Inferior parietal cortex (tissue), 1 donor: ENCODE data around the gene L1CAM.
"Not testable (repeated sequence)": the region's sequence is repeated elsewhere in the genome, so short reads cannot be mapped to it uniquely, and the experiment has no call there.

Source experiments
- DNase-seq: peaks from one replicate; pipeline ENCODE4 v3.0.0-alpha.2; 2016; ENCODE audit errors: extremely low spot score

The L1CAM gene

GRCh38 chrX:153828723-153829548 lies 57.0 kb downstream of the L1CAM start:
- DNase-seq = no peak

DNA sequence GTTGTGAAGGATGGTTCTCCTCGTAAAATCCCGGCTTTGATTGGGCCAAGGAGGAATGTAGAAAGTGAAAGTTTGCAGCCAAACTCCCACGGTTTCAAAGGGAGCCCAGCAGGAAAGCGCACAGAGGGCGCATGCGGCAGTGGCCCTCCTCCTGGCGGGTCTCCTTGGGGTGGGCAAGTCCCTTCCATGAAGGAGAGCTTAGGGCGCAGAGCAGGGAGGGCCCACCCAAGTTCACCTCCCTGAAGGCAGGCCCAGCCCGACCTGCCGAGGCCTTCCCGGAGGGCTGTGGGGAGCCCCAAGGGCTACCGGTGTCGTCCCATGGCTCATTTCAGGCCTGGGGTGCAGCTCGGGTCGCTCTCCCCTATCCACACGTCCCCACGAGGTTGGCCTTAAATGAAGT lies 57.7 kb downstream of the L1CAM start:
- no peak for DNase-seq

GRCh38 chrX:153827903-153828302 lies 58.1 kb downstream of the L1CAM start:
- no peak for DNase-seq

- DNase-seq = no peak
Measured at GRCh38 chrX:153827016-153827415, 59.0 kb downstream of the L1CAM start.

GRCh38 chrX:153825042-153825441 lies 60.9 kb downstream of the L1CAM start:
- no peak for DNase-seq

- no peak for DNase-seq
Measured at GRCh38 chrX:153824348-153824747, 61.6 kb downstream of the L1CAM start.

DNA sequence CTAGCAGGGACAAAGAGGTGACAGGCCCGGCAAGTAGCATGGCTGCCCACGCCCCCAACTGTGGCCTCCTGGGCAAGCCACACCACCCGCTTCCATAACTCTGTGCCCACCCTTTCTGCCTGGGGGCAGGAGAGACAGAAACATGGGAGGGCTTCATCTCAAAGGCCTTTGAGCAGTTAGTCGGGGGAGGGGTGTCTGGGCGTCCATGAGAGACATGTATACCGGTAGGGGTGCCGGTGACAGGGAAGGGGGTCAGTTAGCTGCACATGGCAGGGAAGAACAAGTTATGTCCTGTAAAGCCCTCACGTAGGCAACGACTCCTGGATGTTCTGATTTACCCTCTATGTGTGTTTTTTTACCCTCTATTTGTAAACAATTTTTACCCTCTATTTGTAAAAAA lies 64.9 kb downstream of the L1CAM start:
- no peak for DNase-seq

- DNase-seq = no peak
Measured at GRCh38 chrX:153820601-153821000, 65.4 kb downstream of the L1CAM start.

GRCh38 chrX:153819384-153820040 lies 66.5 kb downstream of the L1CAM start:
- no peak for DNase-seq

DNA sequence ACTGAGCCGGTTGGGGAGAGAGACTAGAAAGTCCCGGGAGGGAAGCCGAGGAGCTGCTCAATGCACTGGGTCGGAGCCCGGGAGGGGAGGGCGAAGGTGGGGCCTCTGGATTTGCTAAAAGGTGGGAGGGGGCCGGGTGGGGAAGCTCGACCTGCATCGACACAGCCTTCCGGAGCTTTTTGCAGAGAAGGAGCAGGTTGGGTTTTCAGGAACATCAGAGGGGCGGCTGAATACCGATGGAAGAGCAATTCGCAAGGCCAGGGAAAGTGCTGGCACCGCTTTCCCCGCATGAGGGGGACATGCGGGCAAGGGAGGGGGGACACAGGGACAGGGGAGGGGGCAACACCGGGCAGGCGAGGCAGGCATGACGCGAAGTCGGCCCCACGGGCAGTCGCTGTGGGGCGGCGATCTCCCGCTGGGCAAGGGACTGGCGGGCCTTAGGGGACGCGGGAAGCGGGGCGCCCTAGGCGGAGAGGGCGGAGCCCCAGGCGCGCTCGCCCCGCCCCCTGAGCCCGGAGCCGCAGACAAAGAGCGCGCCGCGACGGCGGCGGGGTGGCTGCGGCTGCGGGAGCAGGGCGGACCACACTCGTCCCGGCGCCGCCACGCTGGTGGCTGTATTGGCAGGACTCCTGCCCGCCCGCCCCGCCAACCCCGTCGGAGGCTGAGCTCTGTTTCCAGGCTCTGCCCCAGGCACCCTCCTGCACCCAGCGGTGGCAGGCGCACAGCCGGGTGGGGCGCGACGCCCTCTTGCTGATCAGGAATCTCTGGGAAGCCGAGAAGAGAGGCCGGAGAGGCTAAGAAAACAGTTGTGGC lies 67.2 kb downstream of the L1CAM start:
- no peak for DNase-seq

- DNase-seq = not testable (repeated sequence)
Measured at GRCh38 chrX:153818064-153818463, 67.9 kb downstream of the L1CAM start.

- DNase-seq = no peak
Measured at GRCh38 chrX:153816831-153817690, 68.9 kb downstream of the L1CAM start.

DNA sequence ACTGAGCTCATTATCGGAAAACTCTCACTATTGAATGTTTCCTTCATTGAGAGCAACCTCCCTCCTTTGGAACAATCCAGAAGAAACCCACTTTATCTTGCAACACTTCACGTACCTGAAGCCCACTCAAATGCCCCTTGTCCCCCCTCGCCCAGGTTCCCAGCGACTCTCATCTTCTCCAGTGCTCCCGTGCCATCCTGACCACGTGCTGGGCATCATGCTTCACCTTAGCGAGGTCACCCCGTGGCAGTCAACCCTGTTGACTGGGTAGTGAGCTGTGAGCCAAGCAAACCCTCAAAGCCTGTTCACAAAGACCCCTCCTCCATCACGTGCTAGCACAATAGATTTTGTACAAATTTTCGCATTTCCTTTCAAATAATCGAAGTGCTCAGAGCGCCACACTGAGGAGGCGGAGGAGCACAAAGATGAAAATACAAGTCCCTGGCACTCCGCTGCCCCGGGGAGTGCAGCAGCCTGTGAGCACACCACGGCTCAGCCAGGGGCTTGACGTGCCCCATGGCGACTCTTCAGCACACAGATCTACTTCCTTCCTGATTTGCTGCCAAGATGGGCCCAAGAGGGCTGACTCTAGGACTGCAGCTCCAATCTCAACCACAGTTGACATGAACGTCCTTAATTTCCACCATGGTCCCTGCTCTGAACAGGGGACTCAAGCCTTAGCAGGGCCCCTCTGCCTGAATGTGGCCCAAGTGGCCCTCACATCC lies 71.2 kb downstream of the L1CAM start:
- DNase-seq = no peak

DNA sequence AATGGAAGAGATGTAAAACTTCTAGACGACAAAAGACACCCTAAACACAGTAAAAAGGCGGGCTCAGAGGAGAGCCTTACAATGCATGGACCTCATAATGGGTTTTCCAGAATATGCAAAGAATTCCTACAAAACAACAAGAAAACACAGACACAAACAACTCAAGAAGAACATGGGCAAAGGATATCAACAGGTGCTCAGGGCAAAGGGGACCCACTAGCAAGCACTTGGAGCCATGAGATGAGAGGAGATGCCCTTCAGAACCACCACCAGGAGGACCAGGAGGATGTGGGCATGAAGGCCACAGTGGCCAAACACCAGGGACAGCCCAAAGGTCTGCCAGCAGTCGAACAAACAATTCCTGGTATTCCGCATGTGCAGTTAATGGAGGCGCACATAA lies 72.8 kb downstream of the L1CAM start:
- DNase-seq = no peak

DNA sequence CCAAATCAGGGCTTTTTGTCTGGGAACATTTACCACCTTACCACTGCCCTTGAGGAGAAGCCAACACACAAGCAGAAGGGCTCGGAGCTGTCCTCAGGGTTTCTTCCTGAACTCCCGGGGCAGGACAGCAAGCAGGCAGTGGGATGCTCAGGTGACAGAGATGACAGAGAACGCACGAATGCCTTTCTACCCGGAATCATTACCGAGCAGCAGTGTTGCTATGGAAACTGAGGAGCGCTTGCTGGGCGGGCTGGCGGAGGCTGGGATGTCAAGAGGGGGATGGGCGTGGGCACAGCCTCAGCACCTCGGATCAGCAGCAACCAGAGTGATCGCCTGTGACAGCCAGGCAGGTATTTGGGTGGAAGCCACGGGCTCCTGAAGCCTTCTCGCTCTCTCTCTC lies 73.8 kb downstream of the L1CAM start:
- DNase-seq = no peak
